ENCODE data around the gene ARHGEF26.

The ARHGEF26 gene

GRCh38 chr3:154113609-154114008 lies 7.6 kb upstream of the ARHGEF26 start:
- DNase-seq (ENCODE audit: low spot score) = no peak

- DNase-seq (ENCODE audit: low spot score) = no peak
Observed at GRCh38 chr3:154115332-154115731, 5.9 kb upstream of the ARHGEF26 start.

DNA sequence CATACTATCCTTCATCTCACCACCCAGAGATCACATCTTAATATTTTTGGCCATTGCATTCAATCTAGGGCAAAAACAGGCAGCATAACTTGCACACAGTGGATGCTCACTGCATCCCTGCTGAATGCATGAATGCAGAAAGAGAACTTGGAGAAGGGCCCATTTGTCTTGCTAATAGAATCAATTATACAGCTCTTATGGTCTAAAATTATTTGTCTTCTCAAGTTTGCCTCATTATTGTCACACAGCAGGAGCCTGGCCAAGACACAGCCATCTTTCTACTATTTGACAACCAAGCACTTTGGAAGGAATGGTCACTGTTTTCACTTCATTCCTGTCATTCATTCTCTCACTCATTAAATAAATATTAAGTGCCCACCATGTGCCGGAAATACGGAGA lies 1.2 kb upstream of the ARHGEF26 start:
- DNase-seq (ENCODE audit: low spot score) = no peak

DNA sequence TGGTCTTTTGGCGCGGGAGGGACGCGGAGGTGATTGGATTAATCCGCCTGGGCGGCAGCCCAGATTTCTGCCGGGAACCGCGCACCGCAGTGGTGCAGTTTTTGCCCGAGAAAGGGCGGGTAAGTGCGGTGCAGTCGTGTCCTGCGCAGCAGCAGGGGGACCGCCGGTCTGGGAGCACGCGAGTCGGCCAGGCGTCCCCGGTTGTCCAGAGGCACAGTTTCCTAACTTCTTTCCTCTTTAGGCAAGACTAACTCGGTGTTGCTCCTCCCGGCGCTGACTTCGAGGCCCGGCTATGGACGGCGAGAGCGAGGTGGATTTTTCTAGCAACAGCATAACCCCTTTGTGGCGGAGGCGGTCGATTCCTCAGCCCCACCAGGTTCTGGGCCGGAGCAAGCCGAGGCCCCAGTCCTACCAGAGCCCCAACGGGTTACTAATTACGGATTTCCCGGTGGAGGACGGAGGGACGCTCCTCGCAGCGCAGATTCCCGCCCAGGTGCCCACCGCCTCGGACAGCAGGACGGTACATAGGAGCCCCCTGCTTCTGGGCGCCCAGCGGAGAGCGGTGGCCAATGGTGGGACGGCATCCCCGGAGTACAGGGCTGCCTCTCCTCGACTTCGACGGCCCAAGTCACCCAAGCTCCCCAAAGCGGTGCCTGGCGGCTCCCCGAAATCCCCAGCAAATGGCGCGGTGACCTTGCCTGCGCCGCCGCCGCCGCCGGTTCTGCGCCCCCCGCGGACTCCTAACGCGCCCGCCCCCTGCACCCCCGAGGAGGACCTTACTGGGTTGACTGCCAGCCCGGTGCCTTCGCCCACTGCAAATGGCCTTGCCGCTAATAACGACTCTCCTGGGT lies 736 bp downstream of the ARHGEF26 start:
- DNase-seq (ENCODE audit: low spot score) = peak; percentile 57

DNA sequence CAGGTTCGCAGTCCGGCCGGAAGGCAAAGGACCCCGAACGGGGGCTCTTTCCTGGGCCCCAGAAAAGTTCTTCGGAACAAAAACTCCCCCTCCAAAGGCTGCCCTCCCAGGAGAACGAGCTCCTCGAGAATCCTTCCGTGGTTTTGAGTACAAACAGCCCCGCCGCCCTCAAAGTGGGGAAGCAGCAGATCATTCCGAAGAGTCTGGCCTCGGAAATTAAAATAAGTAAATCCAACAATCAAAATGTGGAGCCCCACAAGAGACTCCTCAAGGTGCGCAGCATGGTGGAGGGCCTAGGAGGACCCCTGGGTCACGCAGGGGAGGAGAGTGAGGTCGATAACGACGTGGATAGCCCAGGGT lies 1.3 kb downstream of the ARHGEF26 start:
- no peak for DNase-seq (ENCODE audit: low spot score)

GRCh38 chr3:154122912-154123559 lies 1.8 kb downstream of the ARHGEF26 start:
- DNase-seq (ENCODE audit: low spot score) = no peak

DNA sequence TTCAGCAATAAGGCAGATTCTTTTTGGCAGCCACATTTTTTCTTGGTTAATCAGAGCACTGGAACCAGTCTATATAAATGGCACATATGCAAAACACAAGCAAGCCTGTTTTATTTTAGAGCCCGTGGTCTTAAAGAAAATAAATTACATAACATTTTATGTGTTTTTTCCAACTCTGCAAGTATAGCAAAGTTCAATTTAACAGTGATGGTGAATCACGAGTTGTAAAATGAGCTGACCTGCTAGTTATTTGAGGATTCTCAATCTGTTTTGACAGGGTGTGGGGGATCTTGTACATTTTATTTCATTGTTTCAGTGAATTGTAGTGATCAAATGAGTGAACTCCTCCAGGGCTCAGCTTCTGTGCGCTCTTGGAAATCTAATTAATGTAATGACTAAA lies 2.7 kb downstream of the ARHGEF26 start:
- no peak for DNase-seq (ENCODE audit: low spot score)

- DNase-seq (ENCODE audit: low spot score) = no peak
Observed at GRCh38 chr3:154125378-154126030, 4.3 kb downstream of the ARHGEF26 start.

DNA sequence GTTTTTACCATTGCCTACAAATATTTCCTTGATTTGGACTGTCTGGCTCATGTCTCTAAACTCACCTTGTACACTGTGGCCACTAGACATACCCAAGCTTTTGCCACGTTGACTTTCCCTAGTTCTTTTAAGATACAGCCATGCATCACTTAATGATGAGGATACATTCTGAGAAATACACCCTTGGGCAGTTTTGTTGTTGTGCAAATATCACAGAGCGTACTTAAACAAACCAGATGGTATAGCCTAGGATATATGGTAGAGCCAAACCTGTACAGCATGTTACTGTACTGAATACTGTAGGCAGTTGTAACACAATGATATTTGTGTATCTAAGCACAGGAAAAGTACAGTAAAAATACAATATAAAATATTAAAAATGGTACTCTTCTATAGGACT lies 5.5 kb downstream of the ARHGEF26 start:
- DNase-seq (ENCODE audit: low spot score) = no peak

- no peak for DNase-seq (ENCODE audit: low spot score)
Observed at GRCh38 chr3:154129625-154130024, 8.4 kb downstream of the ARHGEF26 start.

DNA sequence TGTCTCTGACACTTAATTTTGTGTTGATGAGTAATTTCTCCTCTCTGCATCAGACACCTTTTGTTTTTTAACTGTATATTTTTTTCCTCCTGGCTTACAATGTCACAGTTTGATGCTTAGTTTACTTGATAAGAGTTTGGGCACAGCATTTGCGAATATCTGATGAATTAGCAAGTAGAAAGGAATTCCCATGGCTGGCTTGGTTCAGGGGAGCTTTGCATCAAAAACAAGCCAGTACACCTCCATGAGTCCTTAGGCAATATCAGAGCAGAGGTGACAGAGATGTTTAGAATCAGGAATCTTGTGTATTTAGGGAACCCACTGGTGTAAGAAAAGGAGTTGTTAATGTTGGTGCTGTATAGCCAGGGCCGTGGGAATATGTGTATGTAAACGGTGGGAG lies 9.3 kb downstream of the ARHGEF26 start:
- no peak for DNase-seq (ENCODE audit: low spot score)

DNA sequence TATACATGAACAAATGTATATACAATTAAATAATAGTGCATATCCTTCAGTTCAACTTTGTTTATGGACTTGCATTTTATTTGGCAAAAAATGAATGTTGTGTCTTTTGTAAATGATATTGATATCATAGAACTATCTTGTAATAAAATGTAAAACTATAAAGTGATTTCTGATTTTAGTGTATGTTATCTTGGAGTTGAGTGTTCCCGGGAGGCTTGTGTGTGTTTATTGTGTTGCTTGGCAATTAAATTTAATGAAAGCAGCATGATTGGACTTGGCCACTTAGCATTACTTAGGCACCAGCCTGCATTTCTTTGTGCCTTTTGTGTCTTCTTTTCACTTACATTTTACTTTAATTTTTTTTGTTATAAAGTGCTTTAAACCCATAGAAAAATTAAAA lies 10.6 kb downstream of the ARHGEF26 start:
- DNase-seq (ENCODE audit: low spot score) = no peak

GRCh38 chr3:154132777-154133375 lies 11.7 kb downstream of the ARHGEF26 start:
- no peak for DNase-seq (ENCODE audit: low spot score)

GRCh38 chr3:154135511-154136173 lies 14.5 kb downstream of the ARHGEF26 start:
- no peak for DNase-seq (ENCODE audit: low spot score)

- no peak for DNase-seq (ENCODE audit: low spot score)
Observed at GRCh38 chr3:154137036-154137435, 15.8 kb downstream of the ARHGEF26 start.

DNA sequence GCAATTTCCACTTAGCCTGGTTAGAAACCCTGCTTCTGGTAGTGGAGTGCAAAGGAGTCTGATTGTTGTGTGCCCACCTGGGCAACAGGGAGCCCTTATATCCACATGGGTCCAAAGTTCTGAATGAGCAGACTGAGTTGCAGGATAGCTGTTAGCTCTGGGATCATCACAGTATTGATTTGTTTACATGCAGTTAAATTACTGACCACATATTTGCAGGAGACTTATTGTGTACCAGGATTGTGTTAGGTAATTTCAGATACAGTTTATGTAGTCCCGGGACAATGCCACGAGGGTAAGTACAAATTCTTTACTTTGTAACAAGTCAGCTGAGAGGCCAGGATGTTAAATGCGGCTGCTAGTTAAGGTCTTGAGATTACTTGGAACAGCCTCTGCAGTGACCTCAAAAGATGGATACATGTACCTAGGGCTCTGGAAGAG lies 18.8 kb downstream of the ARHGEF26 start:
- no peak for DNase-seq (ENCODE audit: low spot score)

- no peak for DNase-seq (ENCODE audit: low spot score)
Observed at GRCh38 chr3:154142608-154143007, 21.4 kb downstream of the ARHGEF26 start.

DNA sequence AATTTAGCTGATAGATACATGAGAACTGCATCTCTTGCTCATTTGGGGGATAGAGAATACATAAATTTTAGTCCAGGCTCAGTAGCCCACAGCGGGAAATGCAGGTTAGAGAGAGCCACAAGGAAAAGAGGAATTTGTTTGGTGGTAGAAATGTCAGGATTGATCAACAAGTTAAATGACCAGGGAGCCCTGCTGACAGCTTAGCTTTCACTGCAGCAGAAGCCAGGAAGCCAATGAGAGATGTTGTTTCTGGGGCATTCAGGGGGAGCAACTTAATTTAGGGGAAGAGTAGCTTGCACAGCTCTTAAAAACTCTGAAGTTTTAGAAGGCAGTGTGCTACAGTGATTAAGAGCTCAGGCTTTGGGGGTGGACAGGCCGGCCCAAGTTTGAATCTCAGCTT lies 22.7 kb downstream of the ARHGEF26 start:
- no peak for DNase-seq (ENCODE audit: low spot score)

- no peak for DNase-seq (ENCODE audit: low spot score)
Observed at GRCh38 chr3:154144825-154145465, 23.8 kb downstream of the ARHGEF26 start.

- DNase-seq (ENCODE audit: low spot score) = no peak
Observed at GRCh38 chr3:154148541-154148940, 27.4 kb downstream of the ARHGEF26 start.

GRCh38 chr3:154149286-154149685 lies 28.1 kb downstream of the ARHGEF26 start:
- no peak for DNase-seq (ENCODE audit: low spot score)

- DNase-seq (ENCODE audit: low spot score) = peak; percentile 8
Observed at GRCh38 chr3:154151969-154152368, 30.8 kb downstream of the ARHGEF26 start.

All from hepatic stellate cell (primary cell).